ENCODE data around the gene MTHFD1L.
"Not testable (repeated sequence)": the region's sequence is repeated elsewhere in the genome, so short reads cannot be mapped to it uniquely, and the experiment has no call there.

The MTHFD1L gene

GRCh38 chr6:151067684-151068596, 202.4 kb downstream of the MTHFD1L start:
- DNase-seq (ENCODE audit: low read depth) = no peak

GRCh38 chr6:151068761-151069312, 203.3 kb downstream of the MTHFD1L start:
- DNase-seq (ENCODE audit: low read depth) = no peak

GRCh38 chr6:151069641-151070040, 204.1 kb downstream of the MTHFD1L start:
- DNase-seq (ENCODE audit: low read depth) = no peak

- DNase-seq (ENCODE audit: low read depth) = no peak
Measured at GRCh38 chr6:151070631-151071051, 205.1 kb downstream of the MTHFD1L start.

DNA sequence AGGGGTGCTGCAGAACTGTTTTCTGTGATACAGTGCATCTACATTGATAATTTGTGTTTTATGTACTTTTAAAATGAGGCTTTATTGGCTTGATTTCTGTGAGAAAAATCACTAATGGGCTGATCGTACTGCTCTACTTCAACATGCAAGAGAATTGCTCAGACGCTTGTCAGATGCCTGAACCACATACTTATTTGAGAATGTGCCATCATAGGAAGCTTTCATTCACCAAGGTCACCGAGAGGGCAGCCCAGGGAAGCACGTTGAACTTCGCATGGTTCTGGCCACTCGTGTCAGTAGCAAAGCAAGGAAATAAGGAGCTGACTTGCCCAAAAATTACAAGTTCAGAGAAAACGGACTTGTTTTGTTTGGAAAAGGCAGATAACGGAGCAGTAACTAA, 205.8 kb downstream of the MTHFD1L start:
- no peak for DNase-seq (ENCODE audit: low read depth)

- no peak for DNase-seq (ENCODE audit: low read depth)
Measured at GRCh38 chr6:151073146-151073545, 207.6 kb downstream of the MTHFD1L start.

DNA sequence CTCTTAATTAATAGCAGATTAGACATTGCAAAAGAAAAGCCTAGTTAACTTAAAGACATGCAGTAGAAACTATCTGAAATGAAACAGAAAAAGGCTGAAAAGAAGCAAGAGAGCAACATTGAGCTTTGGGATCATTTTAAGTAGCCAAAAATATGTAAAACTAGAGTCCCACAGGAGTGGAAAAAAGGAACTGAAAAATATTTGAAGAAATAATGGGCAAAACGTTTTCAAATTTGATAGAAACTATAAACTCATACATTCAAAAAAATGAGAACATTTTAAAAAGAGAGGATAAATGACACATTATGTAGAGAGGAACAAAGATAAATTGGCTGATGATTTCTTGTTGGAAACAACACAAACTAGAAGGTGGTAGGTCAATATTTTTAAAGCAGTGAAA, 208.2 kb downstream of the MTHFD1L start:
- DNase-seq (ENCODE audit: low read depth) = no peak

- DNase-seq (ENCODE audit: low read depth) = no peak
Measured at GRCh38 chr6:151075005-151075404, 209.5 kb downstream of the MTHFD1L start.

DNA sequence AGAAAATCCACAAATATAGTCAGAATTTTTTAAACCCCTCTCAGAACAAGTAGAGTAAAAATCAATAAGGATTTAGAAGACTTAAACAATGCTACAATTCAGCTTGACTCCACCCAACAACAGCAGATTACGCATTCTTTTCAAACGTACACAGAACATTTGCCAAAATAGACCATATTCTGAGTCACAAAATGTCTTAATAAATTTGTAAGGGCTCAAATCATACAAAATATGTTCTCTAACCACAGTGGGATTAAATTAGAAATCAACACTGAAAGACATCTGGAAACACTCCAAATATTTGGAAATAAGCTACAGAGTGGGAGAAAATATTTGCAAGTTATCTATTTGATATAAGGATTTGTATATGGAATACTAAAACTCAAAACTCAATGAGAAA, 210.0 kb downstream of the MTHFD1L start:
- no peak for DNase-seq (ENCODE audit: low read depth)

- DNase-seq (ENCODE audit: low read depth) = no peak
Measured at GRCh38 chr6:151075930-151076555, 210.5 kb downstream of the MTHFD1L start.

DNA sequence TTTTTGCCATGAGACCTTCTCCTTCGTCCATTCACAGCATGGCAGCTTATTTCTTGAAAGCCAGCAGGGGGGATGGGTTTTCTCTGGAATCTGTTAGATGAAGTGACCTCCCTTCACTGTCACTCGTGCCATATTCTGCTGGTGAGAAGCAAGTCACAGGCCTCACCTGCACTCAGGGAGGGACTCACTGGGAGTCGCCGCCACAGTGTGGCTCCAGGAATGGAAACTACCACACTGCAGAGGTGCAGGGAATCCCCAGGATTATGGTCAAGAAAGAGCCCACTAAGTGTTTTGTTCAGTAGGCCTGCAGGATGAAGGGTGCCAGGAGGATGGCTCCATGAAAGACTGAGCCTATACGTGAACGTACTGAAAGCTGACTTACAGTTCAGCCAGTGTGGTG, 213.2 kb downstream of the MTHFD1L start:
- no peak for DNase-seq (ENCODE audit: low read depth)

DNA sequence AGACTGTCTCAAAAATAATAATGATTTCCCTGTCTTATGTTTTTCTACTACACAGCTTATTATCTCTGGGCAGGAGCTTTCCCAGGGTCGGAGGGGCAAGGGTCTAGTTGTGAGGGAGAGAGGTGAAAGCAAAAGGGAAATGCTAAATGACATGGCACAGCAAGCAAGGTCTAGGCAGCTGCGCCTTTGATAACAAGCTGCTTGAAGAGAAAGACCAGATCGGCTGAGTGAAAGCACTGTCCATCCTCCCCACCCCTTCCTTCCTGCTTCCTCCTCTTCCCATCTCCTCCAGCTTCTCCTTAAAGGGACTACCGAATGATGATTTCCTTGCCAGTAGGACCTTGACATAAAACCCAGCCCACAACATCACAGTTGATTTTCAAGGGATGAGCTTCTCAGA, 216.2 kb downstream of the MTHFD1L start:
- DNase-seq (ENCODE audit: low read depth) = no peak

GRCh38 chr6:151082079-151082478, 216.6 kb downstream of the MTHFD1L start:
- DNase-seq (ENCODE audit: low read depth) = no peak

DNA sequence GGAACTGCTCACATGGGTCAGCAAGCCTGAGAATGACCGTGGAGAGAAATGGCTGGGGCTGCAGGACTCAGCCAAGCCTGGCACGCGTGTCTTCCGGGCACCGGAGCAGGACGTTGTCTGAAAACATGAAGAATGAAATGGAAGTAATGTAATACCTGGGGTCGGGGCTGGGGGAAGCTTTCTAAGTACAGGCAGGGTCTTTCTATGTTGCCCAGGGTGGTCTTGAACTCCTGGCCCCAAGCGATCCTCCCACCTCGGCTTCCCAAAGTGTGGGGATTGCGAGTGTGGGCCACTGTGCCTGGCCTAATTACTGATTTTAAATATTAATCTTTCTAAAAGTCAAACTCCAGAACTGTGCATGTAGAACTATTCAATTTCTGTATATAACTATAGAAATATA, 218.8 kb downstream of the MTHFD1L start:
- no peak for DNase-seq (ENCODE audit: low read depth)

GRCh38 chr6:151087055-151087454, 221.6 kb downstream of the MTHFD1L start:
- DNase-seq (ENCODE audit: low read depth) = not testable (repeated sequence)

DNA sequence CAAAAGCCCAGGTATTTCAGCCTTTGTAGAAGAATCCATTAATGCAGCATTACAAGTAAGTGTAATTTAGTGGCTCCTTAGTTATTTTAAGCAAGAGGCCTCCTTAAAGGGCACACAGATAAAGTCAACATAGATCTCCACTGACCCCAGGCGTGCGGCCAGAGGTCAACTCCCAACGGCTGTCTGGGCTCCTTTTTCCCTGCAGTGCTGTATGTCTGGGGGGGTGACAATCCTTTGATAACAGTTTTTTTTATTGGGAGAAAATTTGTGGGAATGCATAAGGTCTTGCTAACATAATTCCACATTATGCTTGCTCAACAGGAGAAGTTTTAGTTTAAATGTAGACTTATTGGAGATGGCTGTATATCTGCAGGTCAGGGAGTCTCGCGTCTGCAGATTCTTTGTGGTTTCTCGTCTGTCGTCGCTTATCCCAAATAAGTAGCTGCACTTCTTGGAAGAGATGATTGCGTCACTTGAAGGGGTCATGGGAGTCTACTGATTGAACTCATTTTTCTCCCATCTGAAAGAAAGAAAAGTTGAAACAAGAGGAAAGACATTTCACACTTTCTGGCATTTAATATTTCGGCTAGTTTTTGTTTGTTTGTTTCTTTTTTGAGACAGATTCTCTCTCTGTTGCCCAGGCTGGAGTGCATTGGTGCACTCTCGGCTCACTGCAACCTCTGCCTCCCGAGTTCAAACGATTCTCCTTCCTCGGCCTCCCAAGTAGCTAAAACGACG, 222.5 kb downstream of the MTHFD1L start:
- no peak for DNase-seq (ENCODE audit: low read depth)

DNA sequence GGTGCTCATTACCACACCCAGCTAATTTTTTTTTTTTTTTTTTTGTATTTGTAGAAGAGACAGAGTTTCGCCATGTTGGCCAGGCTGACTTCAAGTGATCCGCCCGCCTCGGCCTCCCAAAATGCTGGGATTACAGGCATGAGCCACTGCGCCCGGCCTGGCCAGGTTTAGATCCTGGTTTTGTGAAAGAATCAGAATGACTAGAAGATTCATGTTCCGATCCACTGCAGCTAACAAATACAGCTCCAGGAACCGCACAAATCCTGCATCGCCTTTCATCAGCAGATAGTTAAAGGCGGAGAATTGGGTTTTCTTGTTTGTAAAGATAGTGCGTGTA, 223.1 kb downstream of the MTHFD1L start:
- no peak for DNase-seq (ENCODE audit: low read depth)

DNA sequence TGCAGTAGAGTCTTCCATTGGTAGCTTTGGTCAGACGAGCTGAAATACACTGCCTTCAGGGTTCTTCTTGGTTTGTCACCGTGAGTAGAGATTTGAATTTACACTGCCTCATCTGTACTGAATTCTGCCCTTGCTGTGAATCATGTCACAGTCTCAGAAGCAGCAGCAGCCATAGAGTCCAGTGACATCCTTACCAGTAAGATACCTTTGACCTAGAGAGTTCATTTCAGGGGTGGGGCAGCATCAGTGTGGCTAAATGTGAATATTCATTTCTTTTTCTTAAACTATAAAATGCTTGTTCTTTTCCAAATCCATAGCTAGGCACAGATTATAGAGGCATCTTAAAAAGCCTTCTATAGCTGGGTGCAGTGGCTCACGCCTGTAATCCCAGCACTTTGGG, 223.5 kb downstream of the MTHFD1L start:
- no peak for DNase-seq (ENCODE audit: low read depth)

GRCh38 chr6:151089978-151090377, 224.5 kb downstream of the MTHFD1L start:
- DNase-seq (ENCODE audit: low read depth) = no peak

DNA sequence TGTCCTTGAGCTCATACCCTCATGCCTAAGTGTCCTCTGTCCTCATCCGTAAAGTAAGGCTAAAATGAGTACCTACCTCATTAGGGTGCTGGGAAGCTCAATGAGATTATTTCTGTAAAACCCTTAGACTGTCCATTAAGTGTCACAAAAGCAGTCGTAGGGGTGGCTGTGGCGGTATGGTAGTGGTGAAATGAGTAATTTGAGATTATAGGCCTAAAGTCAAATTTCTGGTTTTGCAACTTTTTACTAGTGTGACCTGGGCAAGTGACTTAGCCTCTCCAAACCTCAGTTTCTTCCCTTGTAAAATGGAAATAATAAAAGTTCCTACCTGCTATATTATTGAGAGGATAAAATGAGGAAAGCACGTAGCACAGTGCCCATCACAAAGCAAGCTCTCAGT, 226.1 kb downstream of the MTHFD1L start:
- no peak for DNase-seq (ENCODE audit: low read depth)

DNA sequence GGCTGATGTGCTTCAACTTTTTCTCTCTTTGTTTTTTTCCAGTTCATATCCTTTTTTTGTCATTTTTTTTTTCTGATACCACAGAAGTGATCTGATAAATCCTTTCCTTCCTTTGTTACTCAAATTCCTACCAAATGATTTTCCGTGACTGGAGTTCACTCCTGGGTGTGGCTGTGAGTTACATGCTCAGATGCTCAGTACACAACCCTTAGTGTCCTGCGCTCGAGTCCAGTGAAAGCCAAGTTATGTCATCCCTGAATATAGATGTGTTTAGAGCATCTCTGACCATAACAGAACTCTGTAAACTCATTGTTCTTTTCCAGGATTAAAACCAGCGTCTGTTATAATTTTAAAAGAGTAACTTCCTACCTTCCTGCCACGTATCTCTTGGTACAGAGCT, 227.1 kb downstream of the MTHFD1L start:
- no peak for DNase-seq (ENCODE audit: low read depth)

DNA sequence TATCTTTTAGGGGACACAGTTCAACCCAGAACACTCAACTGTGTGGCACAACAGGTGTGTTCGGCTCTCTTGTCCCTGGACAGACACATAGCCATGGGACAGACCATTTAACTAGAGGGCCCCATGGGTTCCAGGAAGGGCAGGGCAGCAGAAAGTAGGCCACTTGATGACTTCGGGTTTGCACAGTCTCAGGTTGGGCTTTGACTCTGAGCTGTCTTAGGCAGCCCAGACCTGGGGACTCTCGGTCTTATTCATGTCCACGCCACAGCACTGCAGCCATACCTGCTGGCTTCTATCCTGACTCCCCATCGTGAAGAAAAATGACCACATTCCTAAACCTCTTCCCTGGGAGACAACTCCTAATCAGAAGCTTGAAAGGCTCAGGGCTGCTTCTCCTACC, 228.2 kb downstream of the MTHFD1L start:
- DNase-seq (ENCODE audit: low read depth) = no peak

Data from CMK (cell line).